ENCODE results near the gene FAM170B.

Gene FAM170B

DNA sequence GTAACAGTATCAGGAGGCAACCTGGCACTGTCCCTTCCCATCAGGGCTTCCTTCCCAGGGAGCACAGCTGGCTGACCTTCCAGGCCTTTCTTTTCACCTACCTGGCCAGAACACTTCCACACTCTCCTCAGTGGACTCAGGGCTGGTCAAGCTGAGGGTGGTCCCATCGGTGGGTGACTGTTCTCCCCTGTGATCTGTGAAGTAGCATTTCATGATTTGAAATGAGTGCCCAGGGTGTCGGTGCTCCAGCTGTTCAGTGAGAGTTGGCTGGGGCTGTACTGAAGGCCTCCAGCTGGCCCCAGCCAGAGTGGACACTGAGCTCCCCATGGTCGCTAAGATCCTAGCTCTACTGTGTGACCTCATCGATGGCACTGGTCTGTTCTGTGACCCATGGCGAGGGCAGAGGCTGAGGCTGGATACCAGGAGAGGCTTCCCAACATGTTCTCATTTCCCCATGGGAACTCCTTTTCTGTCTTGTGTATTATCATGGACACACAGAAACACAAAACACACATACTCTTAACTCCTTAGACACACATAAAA lies at the start of gene FAM170B:
Gene FAM170B, minus strand, starts transcription at position 316 of the 543 bp plus-strand sequence. Its CDS starts 103 bp downstream, at position 213.
- DNase-seq (ENCODE audit: low spot score), result no peak
- no peak for FAIRE-seq

DNA sequence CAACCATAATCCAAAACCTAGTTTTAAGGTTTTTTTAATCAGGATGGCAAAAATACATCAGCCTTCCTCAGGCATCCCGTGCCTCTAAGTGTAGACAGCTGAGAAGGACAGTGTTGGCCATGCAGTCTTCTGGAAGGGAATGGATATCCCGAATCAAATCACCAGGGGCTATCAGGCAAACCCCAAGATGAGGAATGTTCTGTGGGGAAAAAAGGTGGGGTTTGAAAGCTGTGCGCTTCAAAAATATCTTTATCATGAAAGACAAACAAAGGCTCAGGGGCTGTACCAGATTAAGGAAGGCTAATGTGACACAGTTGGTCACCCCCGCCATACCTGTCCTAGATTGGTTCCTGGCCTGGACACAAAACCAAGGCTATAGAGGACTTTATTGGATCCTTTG lies 49.0 kb upstream of the FAM170B start:
- DNase-seq (ENCODE audit: low spot score) (no peak), FAIRE-seq (no peak)

DNA sequence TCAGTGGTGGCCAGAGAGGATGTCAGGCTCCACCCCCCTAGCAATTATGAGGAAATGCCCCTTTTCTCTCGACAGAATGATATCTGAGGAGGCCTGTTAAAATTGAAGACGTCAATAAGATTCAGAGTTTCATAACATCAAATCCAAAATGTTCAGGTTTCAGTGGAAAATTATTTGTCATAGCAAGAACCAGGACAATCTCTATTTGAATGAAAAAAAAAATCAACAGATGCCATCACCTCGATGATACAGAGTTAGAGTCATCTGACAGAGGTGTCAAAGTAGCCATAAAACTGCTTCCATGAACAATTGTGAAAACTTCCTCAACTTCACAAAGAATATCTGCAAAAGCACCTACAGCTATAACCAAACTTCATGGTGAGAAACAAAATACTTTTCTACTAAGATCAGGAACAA lies 46.6 kb upstream of the FAM170B start:
- FAIRE-seq, result no peak

DNA sequence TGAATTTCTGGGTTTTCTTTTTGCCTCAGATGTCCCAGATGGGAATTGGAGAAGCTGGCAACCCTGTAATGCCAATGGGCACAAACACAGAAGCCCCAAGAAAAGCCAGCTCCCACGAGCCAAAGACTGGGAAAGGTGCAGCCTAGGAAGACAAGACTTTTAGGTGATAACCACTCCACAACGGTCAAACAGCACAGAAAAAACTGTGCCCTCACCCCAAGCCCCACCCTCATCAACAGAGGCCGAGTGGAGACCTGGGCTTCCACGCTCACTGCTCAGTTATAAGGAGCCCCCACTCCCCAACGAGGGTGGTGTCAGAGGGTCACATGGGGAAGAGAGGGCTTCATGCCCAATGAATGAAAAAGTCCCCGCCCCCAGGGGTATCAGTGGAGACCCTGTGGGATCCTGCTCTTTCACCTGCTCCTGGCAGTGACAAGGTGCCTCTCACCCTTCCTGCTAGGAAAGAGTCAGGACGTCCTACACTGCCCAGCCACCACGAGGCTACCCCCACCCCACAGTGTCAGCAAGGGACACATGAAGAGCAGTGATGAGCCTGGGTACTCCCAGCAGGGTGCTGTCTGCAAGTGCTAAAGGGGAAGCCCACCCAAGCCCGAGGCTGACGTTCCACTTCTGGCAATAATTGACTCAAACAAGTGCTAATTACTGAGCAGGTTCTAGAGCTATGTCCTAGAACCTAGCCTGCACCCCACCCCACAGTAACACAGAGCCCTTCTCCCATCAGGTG lies 46.0 kb upstream of the FAM170B start:
- FAIRE-seq (no peak), DNase-seq (ENCODE audit: low spot score) (no peak)

More for the DNA sequence above, 46.6 kb upstream of the FAM170B start:
- DNase-seq (ENCODE audit: low spot score), result no peak

DNA sequence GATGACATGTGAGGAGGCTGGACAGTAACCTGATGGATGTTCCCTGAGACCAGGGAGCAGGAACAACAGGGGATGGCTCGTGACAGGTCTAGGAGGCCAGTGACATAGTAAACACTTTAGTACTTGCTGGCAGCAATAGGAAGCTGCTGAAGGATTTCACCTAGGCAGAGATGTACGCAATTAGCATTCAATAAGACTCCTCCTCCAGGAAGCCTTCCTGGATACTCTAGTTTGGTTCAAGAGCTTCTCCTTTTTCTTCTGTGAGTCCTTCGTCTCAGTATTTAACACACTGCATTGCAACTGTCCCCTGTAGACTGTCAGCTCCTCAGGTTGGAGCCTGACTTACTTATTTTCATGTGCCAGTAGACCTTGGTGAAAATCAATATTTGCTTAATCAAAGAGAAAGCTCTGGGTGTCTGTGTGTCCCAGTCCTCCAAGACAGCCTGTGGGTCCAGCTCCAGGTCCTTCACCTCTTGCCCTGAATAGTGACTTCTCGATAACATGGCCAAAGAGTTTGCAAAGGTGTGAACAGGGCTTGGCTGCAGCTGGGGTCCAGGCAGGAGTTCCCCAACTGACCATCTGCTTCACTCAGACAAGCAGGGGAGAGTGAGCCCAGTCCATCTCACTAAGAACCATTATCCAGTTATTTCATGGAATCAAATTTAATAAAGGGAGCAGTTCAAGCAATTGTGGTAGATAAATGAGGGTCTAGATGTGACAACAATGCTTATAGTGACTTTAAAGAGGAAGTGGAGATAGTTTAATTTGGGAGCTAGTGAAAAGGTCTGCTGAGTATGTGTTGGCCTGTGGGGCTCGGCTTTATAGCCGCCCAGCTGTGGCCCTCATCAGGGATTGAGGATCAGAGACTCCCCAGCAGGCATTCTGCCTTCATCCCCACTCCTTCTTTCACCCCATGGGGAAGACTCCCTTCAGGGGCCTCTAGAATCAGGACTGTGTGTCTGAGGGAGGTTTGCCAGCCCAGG lies 45.0 kb upstream of the FAM170B start:
- DNase-seq (ENCODE audit: low spot score), result no peak
- FAIRE-seq, result no peak

DNA sequence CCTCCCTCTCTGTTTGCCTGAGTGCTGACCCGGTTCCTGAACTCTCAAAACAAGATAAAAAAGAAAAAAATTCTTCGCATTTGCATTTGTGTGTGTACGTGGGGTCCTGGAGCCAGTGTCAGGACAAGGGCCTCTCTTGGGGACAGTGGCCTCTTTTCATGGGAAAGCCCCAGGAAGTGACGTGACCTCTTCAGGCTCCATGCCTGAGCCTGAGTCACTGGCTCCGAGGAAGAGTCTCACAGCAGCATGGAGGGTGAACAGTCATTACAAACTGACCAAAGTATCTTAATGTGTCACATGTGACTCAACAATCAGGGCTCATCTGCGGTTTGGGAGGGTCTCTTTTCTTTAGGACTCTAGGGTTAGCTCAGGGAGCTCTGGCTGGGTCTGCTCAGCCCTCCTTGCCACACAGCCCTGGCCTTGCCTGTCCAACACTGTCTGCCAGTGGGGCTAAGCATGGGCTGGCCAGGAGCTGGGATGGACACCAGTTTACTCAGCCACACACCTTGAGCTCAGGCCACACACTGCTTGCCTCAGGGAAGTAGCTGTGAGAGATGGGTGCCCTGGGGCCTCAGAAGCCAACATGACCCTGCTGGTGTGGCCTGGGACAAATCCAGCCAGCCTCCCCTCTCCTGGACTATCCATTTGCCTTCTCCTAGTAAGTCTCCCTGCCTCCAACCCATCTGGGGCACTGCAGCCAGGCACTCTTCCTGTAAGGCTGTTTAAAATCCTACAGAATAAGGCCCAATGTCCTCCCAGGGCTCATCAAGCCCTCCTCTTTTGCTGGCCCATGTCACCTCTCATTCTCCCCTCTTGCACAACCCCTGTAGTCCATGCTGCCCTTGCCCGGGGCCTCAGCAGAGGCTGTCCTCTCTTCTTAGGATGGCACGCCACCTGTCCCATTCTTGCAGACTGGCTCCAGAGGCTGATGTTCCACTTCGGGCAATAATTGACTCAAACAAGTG lies 43.9 kb upstream of the FAM170B start:
- DNase-seq (ENCODE audit: low spot score) (peak; percentile 79), FAIRE-seq (peak; percentile 84)

DNA sequence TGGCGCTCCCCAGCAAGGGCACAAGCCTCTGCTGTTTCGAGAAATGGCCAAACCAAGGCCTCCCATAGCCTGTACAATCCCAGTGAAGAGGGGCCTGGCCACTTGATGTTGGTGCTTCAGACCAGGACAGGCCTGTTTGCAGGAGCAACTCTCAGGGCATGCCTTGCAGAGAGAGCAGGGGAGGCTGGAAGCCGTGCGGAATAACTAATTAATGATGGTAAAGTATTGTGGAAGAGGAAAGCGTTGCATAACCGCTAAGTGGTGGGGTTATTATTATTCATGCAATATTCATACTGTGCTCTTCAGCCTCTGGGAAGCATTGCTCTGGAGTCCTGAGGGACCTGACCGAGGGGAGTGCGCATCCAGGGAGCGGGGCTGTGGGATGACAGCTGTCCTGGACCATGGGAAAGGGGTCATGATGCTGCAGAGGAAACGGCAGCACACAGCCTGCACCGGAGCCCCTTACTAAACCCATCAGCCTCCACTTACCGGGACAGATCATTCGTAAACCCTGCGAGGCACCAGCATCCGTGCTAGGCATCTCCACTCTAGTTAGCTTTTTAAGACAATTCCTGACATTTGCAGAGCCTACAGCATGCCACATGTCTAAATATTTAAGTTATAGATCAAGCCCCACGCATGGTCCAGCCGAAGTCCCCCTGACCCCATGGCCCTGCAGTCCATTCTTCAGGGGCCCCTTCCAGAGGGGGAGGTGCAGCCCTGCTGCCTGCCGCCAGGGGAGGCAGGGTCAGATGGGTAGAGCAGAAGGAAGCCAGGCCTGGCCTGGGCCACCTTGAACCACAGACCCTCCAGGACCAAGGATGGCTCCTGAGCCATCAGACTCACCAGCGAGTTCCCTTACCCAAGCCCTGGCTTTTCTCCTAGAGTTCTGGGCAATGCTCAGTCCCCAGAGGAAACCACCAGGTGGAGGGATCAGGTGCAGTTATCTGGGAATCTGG lies 42.8 kb upstream of the FAM170B start:
- no peak for FAIRE-seq

DNA sequence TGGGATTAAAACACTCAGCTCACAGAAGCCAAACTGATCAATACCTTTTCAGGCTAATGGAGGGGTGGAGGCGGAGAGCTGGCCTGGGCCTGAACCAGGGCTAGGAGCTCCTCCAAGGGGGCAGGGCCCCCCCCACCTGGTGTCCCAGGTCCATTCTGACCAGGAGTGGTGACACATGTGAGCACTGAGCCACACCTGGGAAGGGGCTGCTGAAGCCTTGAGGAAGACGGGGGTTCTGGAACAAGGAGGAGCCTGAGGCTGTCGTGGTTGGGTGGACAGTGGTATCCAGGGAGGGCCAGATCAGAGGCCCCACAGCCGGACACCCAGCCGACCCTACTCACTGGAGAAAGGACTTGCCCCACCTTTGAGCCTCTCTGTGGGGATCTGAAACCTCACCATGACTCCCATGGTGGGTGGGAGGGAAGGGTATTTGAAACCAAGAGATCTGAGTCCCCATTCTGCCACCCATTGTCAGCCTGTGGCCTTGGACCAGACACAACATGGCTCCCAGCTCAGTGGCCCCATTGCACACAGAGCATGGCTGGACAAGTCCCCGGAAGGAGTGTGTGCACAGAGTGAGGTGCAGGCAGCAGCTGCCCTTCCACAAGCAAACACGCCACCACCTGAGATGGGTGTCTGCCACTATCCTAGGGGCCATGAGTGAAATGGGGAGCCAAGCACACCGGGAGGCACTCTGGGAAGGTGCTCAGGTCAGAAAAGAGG lies 41.9 kb upstream of the FAM170B start:
- DNase-seq (ENCODE audit: low spot score) (no peak), FAIRE-seq (no peak)

More for the DNA sequence above, 42.8 kb upstream of the FAM170B start:
- DNase-seq (ENCODE audit: low spot score), result no peak

DNA sequence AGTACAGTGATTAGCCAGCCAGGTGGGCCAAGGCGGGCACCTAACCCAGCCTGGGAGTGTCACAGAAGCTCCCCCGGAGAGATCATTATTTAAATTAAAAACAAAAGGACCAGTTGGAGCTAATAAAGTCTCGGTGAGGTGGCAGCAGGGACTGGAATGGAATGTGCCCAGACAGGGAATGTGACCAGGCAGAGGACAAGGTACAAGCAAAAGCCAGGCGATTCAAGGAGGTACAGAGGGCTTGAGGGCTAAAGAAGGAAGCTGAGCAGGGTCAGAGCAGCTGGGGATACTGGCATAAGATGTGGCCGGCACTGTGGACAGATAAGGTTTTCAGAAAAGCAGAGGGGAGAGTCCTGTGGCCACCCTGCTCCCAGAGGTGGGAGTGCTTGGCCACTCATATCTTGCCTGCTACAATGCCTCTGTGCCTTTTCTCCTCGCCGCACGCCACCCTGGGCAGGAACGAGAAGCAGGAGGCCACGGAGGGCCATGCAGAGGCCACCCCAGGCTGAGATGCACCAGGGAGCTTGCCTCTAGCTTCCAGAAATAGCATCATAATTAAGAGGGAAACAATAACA lies 41.2 kb upstream of the FAM170B start:
- DNase-seq (ENCODE audit: low spot score), result no peak
- FAIRE-seq, result no peak

DNA sequence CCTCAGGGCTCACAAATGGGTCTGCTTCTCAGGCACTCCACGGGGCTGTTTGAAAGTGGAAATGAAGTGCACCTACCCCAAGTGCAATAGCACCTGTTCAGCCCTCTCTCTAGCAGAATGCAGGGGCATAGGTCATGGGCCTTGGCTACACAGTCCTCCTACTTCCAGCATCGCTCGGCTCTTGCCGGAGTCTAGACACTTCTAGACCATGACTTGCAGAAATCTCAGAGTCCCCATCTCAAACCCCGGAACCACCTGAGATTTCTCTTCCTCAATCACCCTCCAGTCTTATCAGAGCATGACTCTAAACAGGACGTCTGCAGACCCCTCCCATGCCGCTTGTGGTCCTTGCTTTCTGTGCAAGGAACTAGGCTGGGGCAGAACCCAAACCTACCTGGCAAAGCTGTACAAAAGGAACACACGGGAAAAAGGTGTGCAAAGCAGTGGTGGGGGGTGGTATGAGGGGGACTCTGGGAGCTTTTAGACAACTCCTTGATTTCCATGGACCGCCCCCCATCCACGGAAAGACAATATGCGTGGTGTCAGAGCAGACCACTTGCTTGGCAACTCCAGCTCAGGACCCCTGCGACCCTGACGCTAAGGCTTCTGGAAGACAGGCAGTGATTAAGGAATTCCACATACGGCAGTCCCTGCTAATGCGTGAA lies 40.6 kb upstream of the FAM170B start:
- no peak for DNase-seq (ENCODE audit: low spot score)
- no peak for FAIRE-seq

DNA sequence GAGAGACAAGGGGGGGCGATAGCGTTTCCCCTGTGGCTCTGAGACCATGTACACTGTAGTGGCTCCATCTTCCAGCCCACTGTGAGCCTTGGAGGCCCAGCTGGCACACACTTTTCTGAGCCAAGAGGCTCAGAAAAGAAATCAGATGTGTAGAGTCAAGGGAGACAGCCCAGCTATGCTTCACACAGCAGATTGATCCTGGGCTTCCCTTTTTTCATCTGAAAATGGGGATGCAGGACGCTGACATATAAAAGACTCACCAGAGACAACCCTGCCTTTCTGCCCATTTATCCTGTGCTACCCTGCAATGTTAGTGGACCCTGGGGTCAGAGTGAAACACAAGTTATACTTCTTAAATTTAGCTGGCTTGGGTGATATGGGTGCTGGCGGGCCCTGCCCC lies 40.0 kb upstream of the FAM170B start:
- no peak for DNase-seq (ENCODE audit: low spot score)
- FAIRE-seq, result no peak

DNA sequence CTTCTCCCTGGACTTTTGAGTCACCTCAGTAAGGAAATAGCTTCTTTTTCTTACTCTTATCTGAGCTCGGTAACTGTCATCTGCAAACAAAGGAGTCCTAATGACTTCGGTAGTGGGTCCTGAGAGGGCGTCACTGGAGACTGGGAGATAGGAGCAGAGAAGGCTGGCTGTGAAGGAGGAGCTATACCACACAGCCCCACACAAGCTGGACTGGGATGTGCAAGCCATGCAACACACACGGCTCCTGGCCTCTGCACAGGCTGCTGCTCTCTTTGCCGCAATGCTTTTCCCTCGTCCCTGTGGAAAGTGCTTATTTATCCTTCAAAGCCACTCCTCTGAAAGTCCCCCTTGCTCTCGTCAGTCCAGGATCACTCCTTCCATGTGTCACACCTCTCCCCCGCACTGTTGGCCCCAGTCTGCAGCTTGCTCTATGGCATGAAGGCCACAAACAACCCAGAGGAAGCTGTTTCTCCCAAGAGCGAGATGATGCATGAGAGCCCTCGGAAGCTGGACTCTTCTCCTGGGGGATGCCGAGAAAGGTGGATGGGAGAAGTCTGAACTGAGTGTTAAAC lies 39.5 kb upstream of the FAM170B start:
- FAIRE-seq, result no peak
- DNase-seq (ENCODE audit: low spot score), result no peak

DNA sequence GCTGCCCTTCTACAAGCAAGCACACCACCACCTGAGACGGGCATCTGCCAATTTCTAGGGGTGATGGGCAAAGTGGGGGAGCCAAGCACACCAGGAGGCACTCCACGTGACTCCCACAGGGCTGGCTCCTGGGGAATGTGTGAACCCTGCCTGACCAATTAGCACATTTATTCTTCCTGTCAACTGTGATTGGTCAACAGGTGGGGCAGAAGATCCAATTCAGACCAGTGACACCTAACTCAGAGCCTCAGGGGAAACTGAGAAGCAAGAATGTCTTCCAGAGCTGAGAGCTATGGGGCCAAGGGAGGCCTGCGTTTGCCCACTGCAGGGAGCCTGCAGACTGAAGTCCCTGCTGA lies 38.9 kb upstream of the FAM170B start:
- DNase-seq (ENCODE audit: low spot score) (no peak), FAIRE-seq (no peak)

DNA sequence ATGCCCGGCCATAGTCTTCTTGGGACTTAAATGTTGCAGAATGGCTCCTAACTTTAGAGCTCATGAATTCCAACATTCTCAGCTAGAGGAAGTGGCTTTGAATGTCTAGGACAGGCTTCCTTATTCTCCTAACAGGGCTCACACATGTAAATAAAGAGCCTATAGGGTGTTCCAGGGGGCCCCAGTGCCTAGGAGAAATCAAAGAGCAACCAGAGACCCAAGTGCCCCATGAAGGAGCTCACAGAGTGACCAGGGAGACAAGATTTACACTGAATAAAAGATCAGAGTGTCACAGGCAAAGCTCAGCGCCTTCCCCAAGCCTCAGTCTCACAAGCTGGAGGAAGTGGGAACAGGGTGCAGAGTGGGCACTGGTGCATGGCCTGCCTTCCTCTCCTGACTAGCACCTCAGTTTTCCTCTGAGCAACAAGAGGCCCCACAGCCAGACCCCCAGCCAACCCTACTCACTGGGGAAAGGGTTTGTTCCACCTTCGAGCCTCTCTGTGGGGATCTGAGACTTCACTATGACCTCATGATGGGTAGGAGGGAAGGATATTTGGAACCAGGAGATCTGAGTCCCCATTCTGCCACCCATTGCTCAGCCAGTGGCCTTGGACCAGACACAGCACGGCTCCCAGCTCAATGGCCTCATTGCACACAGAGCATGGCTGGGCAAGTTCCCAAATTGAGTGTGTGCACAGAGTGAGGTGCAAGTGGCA lies 38.4 kb upstream of the FAM170B start:
- no peak for DNase-seq (ENCODE audit: low spot score)
- FAIRE-seq, result no peak

DNA sequence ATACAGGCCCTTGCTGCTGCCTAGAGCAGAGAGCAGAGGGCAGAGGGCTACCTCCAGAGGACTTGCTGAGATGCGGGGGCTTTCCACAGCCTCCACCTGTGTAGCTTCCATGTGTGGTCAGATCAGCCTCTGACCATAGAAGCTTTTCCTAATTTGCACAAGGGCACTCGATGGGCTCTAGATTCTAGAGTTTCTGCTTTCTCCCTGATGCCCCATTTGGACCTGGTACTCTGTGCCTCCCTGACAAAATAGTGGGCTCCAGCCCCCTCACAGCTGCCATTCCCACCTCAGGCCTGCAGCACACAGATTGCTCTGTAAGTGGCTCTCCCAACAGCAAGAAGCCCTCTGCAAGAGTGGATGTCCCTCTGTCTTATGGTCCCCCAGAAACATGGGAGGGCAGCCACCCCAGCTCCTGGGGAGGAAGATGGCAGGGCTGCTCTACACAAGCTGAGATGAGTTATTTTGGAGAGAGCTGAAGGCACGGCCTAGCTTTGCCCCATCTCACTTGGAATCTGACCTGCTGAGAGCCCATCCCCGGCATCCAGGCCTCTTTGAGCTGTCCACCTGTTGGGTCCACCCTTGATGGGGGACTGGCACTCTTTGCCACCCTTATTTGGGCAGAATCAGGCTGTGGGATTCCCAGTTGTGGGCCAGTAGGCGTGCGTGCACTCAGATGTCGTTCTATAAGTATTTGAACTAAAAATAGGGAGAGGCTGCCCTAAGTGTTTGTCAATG lies 37.7 kb upstream of the FAM170B start:
- DNase-seq (ENCODE audit: low spot score) (no peak), FAIRE-seq (no peak)

DNA sequence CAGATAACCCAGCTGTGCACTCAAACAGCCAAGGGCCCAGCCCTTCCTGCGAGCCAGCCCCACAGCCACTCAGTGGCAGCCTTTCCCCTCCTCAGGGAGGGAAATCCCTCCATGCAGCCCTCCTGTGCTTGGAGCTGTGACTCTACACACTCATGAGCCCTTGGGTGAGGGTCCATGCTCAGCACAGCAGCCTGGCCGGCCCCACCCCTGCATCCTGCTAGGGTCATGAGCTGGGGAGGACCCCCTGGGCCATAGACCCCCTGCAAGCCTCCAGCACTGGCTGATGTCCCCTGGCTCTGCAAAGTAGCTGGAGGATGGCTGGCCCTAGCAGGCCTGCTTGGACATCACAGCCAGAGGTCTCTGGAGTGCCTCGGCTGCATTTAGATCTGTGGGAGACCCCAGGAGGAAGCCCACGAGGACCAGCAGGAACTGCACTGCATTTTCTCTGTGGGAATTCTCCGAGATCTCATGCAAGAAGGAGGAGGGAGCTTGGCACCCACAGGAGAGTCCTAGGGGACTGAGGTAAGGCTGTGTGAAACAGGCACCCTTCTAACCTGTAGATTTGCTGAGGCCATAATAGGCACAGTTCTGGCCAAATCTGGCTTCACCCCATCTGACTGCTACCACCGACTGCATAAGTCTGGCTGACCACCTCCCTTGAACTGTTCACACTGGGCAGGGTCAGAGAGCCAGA lies 37.0 kb upstream of the FAM170B start:
- FAIRE-seq, result no peak
- no peak for DNase-seq (ENCODE audit: low spot score)
